Naive thymus-derived CD4-positive, alpha-beta T cell (primary cell): Measurements from ENCODE around the gene SLC12A3. TPM values are rescaled to one million over a fixed set of nuclear protein-coding genes. Genes with fewer than 3 reads are reported as not detected.
A peak's percentile ranks its signal among the peaks of the same experiment; 100 is the strongest.
"Not testable (repeated sequence)": the region's sequence is repeated elsewhere in the genome, so short reads cannot be mapped to it uniquely, and the experiment has no call there.

Experiments used
- ATAC-seq: fragments of 150-1000 bp; cut with Tn5 transposase; 2 replicates; pipeline ENCODE4 v1.10.0; 2021; ENCODE audit warnings: mild to moderate bottlenecking, moderate library complexity
- CTCF ChIA-PET: fragments of 350-600 bp; sonication (Branson Sonifier 250); formaldehyde crosslinking; loops from one replicate; lab custom pipeline; 2021; ENCODE audit warnings: antibody characterized with exemption; lab: Charles Lee
- POLR2A ChIA-PET: fragments of 350-600 bp; sonication (Branson Sonifier 250); formaldehyde crosslinking; loops from one replicate; lab custom pipeline; 2021; ENCODE audit warnings: antibody characterized with exemption, inconsistent platforms; lab: Charles Lee
- DNase-seq, 9 donors: peaks; one replicate each; pipeline versions ENCODE4 v3.0.0 to v3.0.0-alpha.2; 2020 to 2022; ENCODE audit warnings: mixed read lengths in 1 of 9
- H3K27ac ChIP-seq: one replicate; pipeline ENCODE4 v1.7.0; 2013; ENCODE audit warnings: mild to moderate bottlenecking, low read depth, low read length, moderate library complexity
- H3K27me3 ChIP-seq, 2 donors: one replicate each; pipeline ENCODE4 v1.7.0; 2013; ENCODE audit warnings: low read length in 2 of 2, mild to moderate bottlenecking in 2 of 2, moderate library complexity in 2 of 2; ENCODE audit not compliant: control insufficient read depth in 2 of 2, insufficient read depth in 2 of 2
- H3K36me3 ChIP-seq, 3 experiments: 1 replicate in 2 of 3; 2 replicates in 1 of 3; pipeline ENCODE4 v1.7.0; 2013; ENCODE audit warnings: low read length in 3 of 3, mild to moderate bottlenecking in 3 of 3, moderate library complexity in 1 of 3; ENCODE audit not compliant: insufficient read depth in 3 of 3, control insufficient read depth in 2 of 3
- H3K4me1 ChIP-seq, 2 donors: one replicate each; pipeline ENCODE4 v1.7.0; 2013; ENCODE audit warnings: low read length in 2 of 2, mild to moderate bottlenecking in 2 of 2, moderate library complexity in 1 of 2; ENCODE audit not compliant: control insufficient read depth in 2 of 2, insufficient read depth in 2 of 2
- H3K4me3 ChIP-seq: 2 replicates; pipeline ENCODE4 v1.7.0; 2013; ENCODE audit warnings: mild to moderate bottlenecking, low read length
- H3K9me3 ChIP-seq, 3 experiments: 1 replicate in 2 of 3; 2 replicates in 1 of 3; pipeline ENCODE4 v1.7.0; 2013; ENCODE audit warnings: low read length in 3 of 3; ENCODE audit not compliant: control insufficient read depth in 2 of 3
- H3K27ac Mint-ChIP-seq, 9 donors: one replicate each; pipeline ENCODE4 v1.8.0; 2020 to 2022; ENCODE audit warnings: mixed read lengths in 9 of 9, mild to moderate bottlenecking in 8 of 9, moderate library complexity in 5 of 9, inconsistent platforms in 2 of 9
- H3K27me3 Mint-ChIP-seq, 5 donors: one replicate each; pipeline ENCODE4 v1.8.0; 2021 to 2022; ENCODE audit warnings: mixed read lengths in 5 of 5, mild to moderate bottlenecking in 1 of 5
- H3K36me3 Mint-ChIP-seq, 5 donors: one replicate each; pipeline ENCODE4 v1.8.0; 2020 to 2022; ENCODE audit warnings: mixed read lengths in 5 of 5, mild to moderate bottlenecking in 3 of 5, inconsistent platforms in 1 of 5
- H3K4me1 Mint-ChIP-seq, 7 donors: one replicate each; pipeline ENCODE4 v1.8.0; 2020 to 2022; ENCODE audit warnings: mixed read lengths in 7 of 7, mild to moderate bottlenecking in 3 of 7, inconsistent platforms in 1 of 7
- H3K4me3 Mint-ChIP-seq, 10 donors: one replicate each; pipeline ENCODE4 v1.8.0; 2020 to 2022; ENCODE audit warnings: mild to moderate bottlenecking in 10 of 10, mixed read lengths in 10 of 10, moderate library complexity in 6 of 10, inconsistent platforms in 2 of 10
- H3K9me3 Mint-ChIP-seq, 11 donors: one replicate each; pipeline ENCODE4 v1.8.0; 2020 to 2022; ENCODE audit warnings: mixed read lengths in 11 of 11, mild to moderate bottlenecking in 4 of 11, inconsistent platforms in 1 of 11, moderate library complexity in 1 of 11
- intact Hi-C, 2 donors: fragments of 100-400 bp; cut with micrococcal nuclease; formaldehyde crosslinking; loops; one replicate each; pipeline ENCODE4 v1.15.1; 2023
- polyA plus RNA-seq, 2 donors: library from polyadenylated mRNA; unstranded; fragments of 300-500 nt; fragmentation: Illumina TruSeq; gene quantifications; one replicate each; pipeline ENCODE4 v1.2.3, GENCODE V29; 2021
- total RNA-seq, 6 experiments: library from RNA in 5 of 6; stranded (reverse) in 5 of 6; gene quantifications; 1 replicate in 5 of 6; 2 replicates in 1 of 6; pipeline ENCODE4 v1.2.3 and lab custom pipeline; 2021 to 2026

Gene SLC12A3
- total and polyA plus RNA-seq, 7 experiments from 2014 or later, result 0.08 to 0.49 TPM; not detected in 5

GRCh38 chr16:56862776-56863175, 2.2 kb upstream of the SLC12A3 start:
- Mint-ChIP-seq H3K27ac (peak overlapping the region in 8 of 9 donors; percentile 11 to 92 (median 68)), H3K36me3 (no peaks in the 10 kb centered on the region), H3K9me3 (no peaks in the 10 kb centered on the region), H3K27me3 (no peaks in the 10 kb centered on the region), H3K4me1 (peaks cover 0 to 56% (median 47%) of the 10 kb centered on the region in 7 donors), H3K4me3 (peak overlapping the region in 2 of 10 donors; percentile 0 to 3)
- no peak overlapping the region for H3K4me3 ChIP-seq
- ChIA-PET POLR2A (interaction anchor here (0.9 to 1.8 kb wide), 3 partner anchors 10 to 147 kb away, joined by 3 to 9 read pairs (median 3); partner anchors contain the start of gene HERPUD1), CTCF (interaction anchor here (1.3 kb wide), 1 partner anchor 9 kb away, joined by 3 read pairs; no protein-coding TSS in a partner anchor)
- H3K36me3 ChIP-seq, result no peaks in the 10 kb centered on the region
- no peaks in the 10 kb centered on the region for H3K9me3 ChIP-seq
- DNase-seq, result no peak
- intact Hi-C loops, result loop anchor here (5.0 to 10.0 kb wide), 2 partner anchors 182 to 220 kb away; no protein-coding TSS in a partner anchor
- no peaks in the 10 kb centered on the region for H3K27me3 ChIP-seq
- peak; percentile 46 for ATAC-seq
- peaks cover 23 to 48% of the 10 kb centered on the region in 2 donors for H3K4me1 ChIP-seq
- no peak overlapping the region for H3K27ac ChIP-seq

- Histone ChIP-seq H3K4me1 (peaks cover 9 to 30% of the 10 kb centered on the region in 2 donors), H3K27me3 (no peaks in the 10 kb centered on the region), H3K4me3 (no peak overlapping the region), H3K9me3 (no peaks in the 10 kb centered on the region), H3K36me3 (no peaks in the 10 kb centered on the region), H3K27ac (no peak overlapping the region)
- Mint-ChIP-seq H3K27me3 (no peaks in the 10 kb centered on the region), H3K9me3 (no peaks in the 10 kb centered on the region), H3K36me3 (no peaks in the 10 kb centered on the region), H3K27ac (peak overlapping the region in 1 of 9 donors; percentile 13), H3K4me3 (no peak overlapping the region), H3K4me1 (peaks cover 0 to 36% (median 30%) of the 10 kb centered on the region in 7 donors)
- ChIA-PET POLR2A (interaction anchor here (2.2 kb wide), 1 partner anchor 66 kb away, joined by 5 read pairs; the partner anchor contains the start of gene HERPUD1), CTCF (interaction anchor here (0.6 to 0.7 kb wide), 2 partner anchors 15 to 124 kb away, joined by 3 read pairs; partner anchors contain the start of gene NLRC5)
- no peak for ATAC-seq
- intact Hi-C loops, result loop anchor here in 1 of 2 donors (2.0 to 10.0 kb wide), 2 partner anchors 45 to 179 kb away; no protein-coding TSS in a partner anchor
- DNase-seq, result no peak
Measured at GRCh38 chr16:56865394-56866062, 521 bp downstream of the SLC12A3 start.

- CTCF ChIA-PET, result interaction anchor here (0.6 to 2.0 kb wide), 9 partner anchors 25 to 820 kb away, joined by 3 to 18 read pairs (median 3); no protein-coding TSS in a partner anchor
- no peak overlapping the region for H3K4me3 Mint-ChIP-seq
- no peaks in the 10 kb centered on the region for H3K36me3 Mint-ChIP-seq
- DNase-seq (peak in 7 of 9 donors; percentile 45 to 68 (median 56)), ATAC-seq (peak; percentile 55)
- peaks cover 0 to 14% of the 10 kb centered on the region in 2 donors for H3K4me1 ChIP-seq
- intact Hi-C loops, result loop anchor here (1.0 to 10.0 kb wide), 6 partner anchors 44 to 301 kb away; partner anchors contain the start of gene HERPUD1 (in 2 of the 2)
- H3K27me3 ChIP-seq, result no peaks in the 10 kb centered on the region
- POLR2A ChIA-PET, result interaction anchor here (2.2 kb wide), 1 partner anchor 64 kb away, joined by 5 read pairs; the partner anchor contains the start of gene HERPUD1
- no peak overlapping the region for H3K4me3 ChIP-seq
- H3K9me3 Mint-ChIP-seq, result no peaks in the 10 kb centered on the region
- peaks cover 0 to 19% (median 16%) of the 10 kb centered on the region in 7 donors for H3K4me1 Mint-ChIP-seq
- no peak overlapping the region for H3K27ac ChIP-seq
- no peaks in the 10 kb centered on the region for H3K9me3 ChIP-seq
- peak overlapping the region in 2 of 9 donors; percentile 70 to 82 for H3K27ac Mint-ChIP-seq
- H3K27me3 Mint-ChIP-seq, result no peaks in the 10 kb centered on the region
- no peaks in the 10 kb centered on the region for H3K36me3 ChIP-seq
Measured at GRCh38 chr16:56866955-56867830, 2.2 kb downstream of the SLC12A3 start.

- Mint-ChIP-seq H3K4me3 (no peak overlapping the region), H3K36me3 (no peaks in the 10 kb centered on the region), H3K27me3 (no peaks in the 10 kb centered on the region), H3K27ac (no peak overlapping the region), H3K9me3 (peaks cover 0 to 3% (median 0%) of the 10 kb centered on the region in 11 donors), H3K4me1 (peaks cover 0 to 13% (median 7%) of the 10 kb centered on the region in 7 donors)
- DNase-seq (no peak), ATAC-seq (no peak)
- no peaks in the 10 kb centered on the region for H3K36me3 ChIP-seq
- no peak overlapping the region for H3K27ac ChIP-seq
- peaks cover 0 to 4% of the 10 kb centered on the region in 2 donors for H3K4me1 ChIP-seq
- H3K9me3 ChIP-seq, result no peaks in the 10 kb centered on the region
- intact Hi-C loops, result loop anchor here in 1 of 2 donors (10.0 kb wide), 1 partner anchor 177 kb away; no protein-coding TSS in a partner anchor
- H3K27me3 ChIP-seq, result no peaks in the 10 kb centered on the region
- CTCF ChIA-PET, result interaction anchor here (0.6 to 2.0 kb wide), 7 partner anchors 26 to 146 kb away, joined by 3 to 18 read pairs (median 5); no protein-coding TSS in a partner anchor
- POLR2A ChIA-PET, result interaction anchor here (1.6 kb wide), 1 partner anchor 63 kb away, joined by 7 read pairs; the partner anchor contains the start of gene HERPUD1
- H3K4me3 ChIP-seq, result no peak overlapping the region
Measured at GRCh38 chr16:56868175-56868574, 3.2 kb downstream of the SLC12A3 start.

- not testable (repeated sequence) for H3K9me3 Mint-ChIP-seq, H3K27ac Mint-ChIP-seq, H3K4me3 Mint-ChIP-seq, H3K4me1 ChIP-seq, H3K36me3 ChIP-seq, H3K9me3 ChIP-seq, H3K27me3 ChIP-seq, DNase-seq, H3K4me3 ChIP-seq, H3K27ac ChIP-seq, H3K27me3 Mint-ChIP-seq, ATAC-seq, H3K36me3 Mint-ChIP-seq
- ChIA-PET CTCF (interaction anchor here (0.6 to 1.6 kb wide), 5 partner anchors 18 to 300 kb away, joined by 3 to 5 read pairs (median 3); no protein-coding TSS in a partner anchor), POLR2A (interaction anchor here (1.6 kb wide), 1 partner anchor 63 kb away, joined by 7 read pairs; the partner anchor contains the start of gene HERPUD1)
- intact Hi-C loops, result loop anchor here (1.0 to 10.0 kb wide), 3 partner anchors 75 to 291 kb away; no protein-coding TSS in a partner anchor
- peaks cover 0 to 13% (median 6%) of the 10 kb centered on the region in 7 donors for H3K4me1 Mint-ChIP-seq
Measured at GRCh38 chr16:56868766-56869165, 3.8 kb downstream of the SLC12A3 start.
